ENCODE measurements around the gene SLC19A1. TPM values are rescaled to one million over a fixed set of nuclear protein-coding genes. Genes with fewer than 3 reads are reported as not detected.
"Not testable (repeated sequence)": the region's sequence is repeated elsewhere in the genome, so short reads cannot be mapped to it uniquely, and the experiment has no call there.

SLC19A1 gene
- total RNA-seq, 1 donor from 2014 or later, result 25.6 TPM

- no peak for DNase-seq (ENCODE audit: low spot score, unreplicated experiment)
- Mint-ChIP-seq H3K4me3 (ENCODE audit: low read depth) (no peak overlapping the region), H3K27me3 (no peaks in the 10 kb centered on the region), H3K36me3 (ENCODE audit: insufficient read depth) (peaks cover 19% of the 10 kb centered on the region), H3K4me1 (ENCODE audit: low read depth) (no peaks in the 10 kb centered on the region), H3K27ac (no peak overlapping the region), H3K9me3 (ENCODE audit: low read depth) (peaks cover 3% of the 10 kb centered on the region)
- TF ChIP-seq, protein P1, sequence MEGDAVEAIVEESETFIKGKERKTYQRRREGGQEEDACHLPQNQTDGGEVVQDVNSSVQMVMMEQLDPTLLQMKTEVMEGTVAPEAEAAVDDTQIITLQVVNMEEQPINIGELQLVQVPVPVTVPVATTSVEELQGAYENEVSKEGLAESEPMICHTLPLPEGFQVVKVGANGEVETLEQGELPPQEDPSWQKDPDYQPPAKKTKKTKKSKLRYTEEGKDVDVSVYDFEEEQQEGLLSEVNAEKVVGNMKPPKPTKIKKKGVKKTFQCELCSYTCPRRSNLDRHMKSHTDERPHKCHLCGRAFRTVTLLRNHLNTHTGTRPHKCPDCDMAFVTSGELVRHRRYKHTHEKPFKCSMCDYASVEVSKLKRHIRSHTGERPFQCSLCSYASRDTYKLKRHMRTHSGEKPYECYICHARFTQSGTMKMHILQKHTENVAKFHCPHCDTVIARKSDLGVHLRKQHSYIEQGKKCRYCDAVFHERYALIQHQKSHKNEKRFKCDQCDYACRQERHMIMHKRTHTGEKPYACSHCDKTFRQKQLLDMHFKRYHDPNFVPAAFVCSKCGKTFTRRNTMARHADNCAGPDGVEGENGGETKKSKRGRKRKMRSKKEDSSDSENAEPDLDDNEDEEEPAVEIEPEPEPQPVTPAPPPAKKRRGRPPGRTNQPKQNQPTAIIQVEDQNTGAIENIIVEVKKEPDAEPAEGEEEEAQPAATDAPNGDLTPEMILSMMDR (IDR thresholded peaks at IDR 0.05; ENCODE audit: unreplicated experiment), result no peak
Measured at GRCh38 chr21:45502600-45502999, 39.6 kb downstream of the SLC19A1 start.

GRCh38 chr21:45502006-45502345 lies 40.3 kb downstream of the SLC19A1 start:
- H3K36me3 Mint-ChIP-seq (ENCODE audit: insufficient read depth), result peaks cover 20% of the 10 kb centered on the region
- no peak overlapping the region for H3K4me3 Mint-ChIP-seq (ENCODE audit: low read depth)
- H3K9me3 Mint-ChIP-seq (ENCODE audit: low read depth), result peaks cover 3% of the 10 kb centered on the region
- no peaks in the 10 kb centered on the region for H3K4me1 Mint-ChIP-seq (ENCODE audit: low read depth)
- H3K27me3 Mint-ChIP-seq, result no peaks in the 10 kb centered on the region
- TF ChIP-seq, protein P1 (IDR thresholded peaks at IDR 0.05; ENCODE audit: unreplicated experiment), result no peak
- no peak overlapping the region for H3K27ac Mint-ChIP-seq
- no peak for DNase-seq (ENCODE audit: low spot score, unreplicated experiment)

DNA sequence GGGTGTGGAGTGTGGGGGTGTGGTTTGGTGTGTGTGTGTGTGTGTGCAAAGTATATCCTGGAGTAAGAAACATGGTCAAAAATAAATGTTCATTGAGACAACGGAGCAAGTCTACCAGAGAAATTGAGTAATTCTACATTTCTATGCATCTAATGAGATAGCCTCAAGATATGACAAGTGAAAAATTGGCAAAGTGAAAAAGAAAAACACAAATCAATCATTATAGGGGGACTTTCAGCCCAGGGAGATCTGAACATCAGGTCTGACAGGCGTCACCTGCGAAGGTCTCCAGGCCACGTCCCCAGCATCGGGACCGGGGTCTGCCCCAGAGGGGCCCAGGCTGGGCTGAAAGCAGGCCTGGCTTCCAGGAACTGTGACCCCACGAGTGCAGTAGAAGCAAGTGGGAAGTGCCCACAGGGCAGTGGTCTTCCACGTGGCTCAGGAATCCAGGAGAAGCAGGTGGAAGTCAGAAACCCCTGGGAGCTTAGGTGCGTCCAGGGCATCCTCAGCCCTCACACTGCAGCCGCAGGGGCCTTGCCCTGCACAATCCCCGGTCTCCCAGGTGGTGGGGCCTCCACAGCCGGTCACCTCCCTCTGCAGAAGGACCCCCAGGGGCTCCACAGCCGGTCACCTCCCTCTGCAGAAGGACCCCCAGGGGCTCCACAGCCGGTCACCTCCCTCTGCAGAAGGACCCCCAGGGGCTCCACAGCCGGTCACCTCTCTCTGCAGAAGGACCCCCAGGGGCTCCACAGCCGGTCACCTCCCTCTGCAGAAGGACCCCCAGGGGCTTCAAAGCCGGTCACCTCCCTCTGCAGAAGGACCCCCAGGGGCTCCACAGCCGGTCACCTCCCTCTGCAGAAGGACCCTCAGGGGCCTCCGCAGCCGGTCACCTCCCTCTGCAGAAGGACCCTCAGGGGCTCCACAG lies 40.9 kb downstream of the SLC19A1 start:
- not testable (repeated sequence) for H3K4me3 Mint-ChIP-seq (ENCODE audit: low read depth); H3K4me1 Mint-ChIP-seq (ENCODE audit: low read depth); DNase-seq (ENCODE audit: low spot score, unreplicated experiment); H3K9me3 Mint-ChIP-seq (ENCODE audit: low read depth); H3K27ac Mint-ChIP-seq; H3K27me3 Mint-ChIP-seq
- peaks cover 21% of the 10 kb centered on the region for H3K36me3 Mint-ChIP-seq (ENCODE audit: insufficient read depth)

DNA sequence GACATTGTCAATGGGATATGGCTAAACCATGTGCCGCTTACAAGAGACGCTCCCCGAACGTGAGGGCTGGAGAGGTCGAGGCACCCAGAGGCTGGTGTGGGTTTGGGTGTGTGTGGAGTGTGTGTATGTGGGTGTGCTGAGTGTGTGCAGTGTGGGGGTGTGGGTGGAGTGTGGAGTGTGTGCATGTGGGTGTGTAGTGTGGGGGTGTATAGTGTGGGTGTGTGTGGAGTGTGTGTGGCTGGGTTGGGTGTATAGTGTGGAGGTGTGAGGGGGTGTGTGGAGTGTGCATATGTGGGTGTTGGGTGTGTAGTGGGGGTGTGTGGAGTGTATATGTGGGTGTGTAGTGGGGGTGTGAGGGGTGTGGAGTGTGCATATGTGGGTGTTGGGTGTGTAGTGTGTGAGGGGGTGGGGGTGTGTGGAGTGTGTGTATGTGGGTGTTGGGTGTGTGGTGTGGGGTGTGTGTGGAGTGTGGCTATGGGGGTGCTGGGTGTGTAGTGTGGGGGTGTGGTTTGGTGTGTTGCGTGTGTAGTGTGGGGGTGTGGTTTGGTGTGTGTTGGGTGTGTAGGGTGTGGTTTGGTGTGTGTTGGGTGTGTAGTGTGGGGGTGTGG lies 42.2 kb downstream of the SLC19A1 start:
- H3K9me3 Mint-ChIP-seq (ENCODE audit: low read depth), result peaks cover 3% of the 10 kb centered on the region
- H3K36me3 Mint-ChIP-seq (ENCODE audit: insufficient read depth), result peaks cover 21% of the 10 kb centered on the region
- TF ChIP-seq, protein P1 (IDR thresholded peaks at IDR 0.05; ENCODE audit: unreplicated experiment), result no peak
- no peak for DNase-seq (ENCODE audit: low spot score, unreplicated experiment)
- no peaks in the 10 kb centered on the region for H3K27me3 Mint-ChIP-seq
- H3K4me3 Mint-ChIP-seq (ENCODE audit: low read depth), result no peak overlapping the region
- no peaks in the 10 kb centered on the region for H3K4me1 Mint-ChIP-seq (ENCODE audit: low read depth)
- H3K27ac Mint-ChIP-seq, result no peak overlapping the region

- DNase-seq (ENCODE audit: low spot score, unreplicated experiment), result no peak
- H3K4me1 Mint-ChIP-seq (ENCODE audit: low read depth), result no peaks in the 10 kb centered on the region
- TF ChIP-seq, protein P1 (IDR thresholded peaks at IDR 0.05; ENCODE audit: unreplicated experiment), result no peak
- H3K27ac Mint-ChIP-seq, result peak overlapping the region; percentile 67
- H3K4me3 Mint-ChIP-seq (ENCODE audit: low read depth), result no peak overlapping the region
- H3K9me3 Mint-ChIP-seq (ENCODE audit: low read depth), result peaks cover 3% of the 10 kb centered on the region
- peaks cover 21% of the 10 kb centered on the region for H3K36me3 Mint-ChIP-seq (ENCODE audit: insufficient read depth)
- no peaks in the 10 kb centered on the region for H3K27me3 Mint-ChIP-seq
Measured at GRCh38 chr21:45499201-45499750, 43.0 kb downstream of the SLC19A1 start.

Data from progenitor cell of endocrine pancreas (in vitro differentiated cells).